Mesothelial cell of epicardium (in vitro differentiated cells): Measurements from ENCODE around the gene NCK1. TPM values are rescaled to one million over a fixed set of nuclear protein-coding genes. Genes with fewer than 3 reads are reported as not detected.
A peak's percentile ranks its signal among the peaks of the same experiment; 100 is the strongest.

Experiments used
- DNase-seq, 2 experiments: peaks; one replicate each; pipeline ENCODE4 v3.0.0; 2021; ENCODE audit warnings: low spot score in 2 of 2; ENCODE audit not compliant: unreplicated experiment in 2 of 2
- H3K27ac Mint-ChIP-seq: 2 replicates; pipeline ENCODE4 v1.8.0; 2021; ENCODE audit warnings: mixed read lengths
- H3K27me3 Mint-ChIP-seq: 2 replicates; pipeline ENCODE4 v1.8.0; 2021; ENCODE audit warnings: low read depth, mixed read lengths
- H3K36me3 Mint-ChIP-seq: 2 replicates; pipeline ENCODE4 v1.8.0; 2021; ENCODE audit warnings: mixed read lengths
- H3K4me1 Mint-ChIP-seq: 2 replicates; pipeline ENCODE4 v1.8.0; 2021; ENCODE audit warnings: mixed read lengths
- H3K4me3 Mint-ChIP-seq: 2 replicates; pipeline ENCODE4 v1.8.0; 2021; ENCODE audit warnings: mild to moderate bottlenecking, moderate library complexity, mixed read lengths
- H3K9me3 Mint-ChIP-seq: 2 replicates; pipeline ENCODE4 v1.8.0; 2021; ENCODE audit warnings: mixed read lengths
- total RNA-seq: library from RNA; stranded (reverse); gene quantifications from 3 replicates; pipeline ENCODE4 v1.2.1, GENCODE V29; 2021
- TF ChIP-seq, protein P1 (sequence below): fragments of 200-600 bp; sonication (generic); IDR thresholded peaks from one replicate; pipeline ENCODE4 v1.5.0; 2021; ENCODE audit warnings: antibody characterized with exemption; ENCODE audit not compliant: unreplicated experiment

NCK1 gene
- total RNA-seq, 1 donor from 2014 or later: 27.9 TPM

- Mint-ChIP-seq H3K9me3 (peaks cover 20% of the 10 kb centered on the region), H3K4me3 (peak overlapping the region; percentile 83), H3K36me3 (peaks cover 3% of the 10 kb centered on the region), H3K27me3 (peaks cover 39% of the 10 kb centered on the region), H3K4me1 (peaks cover 9% of the 10 kb centered on the region), H3K27ac (no peak overlapping the region)
- TF ChIP-seq, protein P1, sequence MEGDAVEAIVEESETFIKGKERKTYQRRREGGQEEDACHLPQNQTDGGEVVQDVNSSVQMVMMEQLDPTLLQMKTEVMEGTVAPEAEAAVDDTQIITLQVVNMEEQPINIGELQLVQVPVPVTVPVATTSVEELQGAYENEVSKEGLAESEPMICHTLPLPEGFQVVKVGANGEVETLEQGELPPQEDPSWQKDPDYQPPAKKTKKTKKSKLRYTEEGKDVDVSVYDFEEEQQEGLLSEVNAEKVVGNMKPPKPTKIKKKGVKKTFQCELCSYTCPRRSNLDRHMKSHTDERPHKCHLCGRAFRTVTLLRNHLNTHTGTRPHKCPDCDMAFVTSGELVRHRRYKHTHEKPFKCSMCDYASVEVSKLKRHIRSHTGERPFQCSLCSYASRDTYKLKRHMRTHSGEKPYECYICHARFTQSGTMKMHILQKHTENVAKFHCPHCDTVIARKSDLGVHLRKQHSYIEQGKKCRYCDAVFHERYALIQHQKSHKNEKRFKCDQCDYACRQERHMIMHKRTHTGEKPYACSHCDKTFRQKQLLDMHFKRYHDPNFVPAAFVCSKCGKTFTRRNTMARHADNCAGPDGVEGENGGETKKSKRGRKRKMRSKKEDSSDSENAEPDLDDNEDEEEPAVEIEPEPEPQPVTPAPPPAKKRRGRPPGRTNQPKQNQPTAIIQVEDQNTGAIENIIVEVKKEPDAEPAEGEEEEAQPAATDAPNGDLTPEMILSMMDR: no peak
- peak; percentile 22 to 54 for DNase-seq
These were observed 42.0 kb upstream of the NCK1 start for GRCh38 chr3:136819731-136820679.

GRCh38 chr3:136831461-136831860 lies 30.5 kb upstream of the NCK1 start:
- no peaks in the 10 kb centered on the region for H3K4me1 Mint-ChIP-seq
- H3K27ac Mint-ChIP-seq: no peak overlapping the region
- no peak for DNase-seq
- TF ChIP-seq, protein P1: no peak
- no peaks in the 10 kb centered on the region for H3K27me3 Mint-ChIP-seq
- H3K9me3 Mint-ChIP-seq: peaks cover 28% of the 10 kb centered on the region
- peaks cover 3% of the 10 kb centered on the region for H3K36me3 Mint-ChIP-seq
- no peak overlapping the region for H3K4me3 Mint-ChIP-seq

- Mint-ChIP-seq H3K27ac (no peak overlapping the region), H3K4me3 (no peak overlapping the region), H3K4me1 (peaks cover 8% of the 10 kb centered on the region), H3K9me3 (peaks cover 7% of the 10 kb centered on the region), H3K27me3 (no peaks in the 10 kb centered on the region), H3K36me3 (no peaks in the 10 kb centered on the region)
- TF ChIP-seq, protein P1: no peak
- DNase-seq: no peak
These were observed 26.8 kb upstream of the NCK1 start for GRCh38 chr3:136835089-136835812.

DNA sequence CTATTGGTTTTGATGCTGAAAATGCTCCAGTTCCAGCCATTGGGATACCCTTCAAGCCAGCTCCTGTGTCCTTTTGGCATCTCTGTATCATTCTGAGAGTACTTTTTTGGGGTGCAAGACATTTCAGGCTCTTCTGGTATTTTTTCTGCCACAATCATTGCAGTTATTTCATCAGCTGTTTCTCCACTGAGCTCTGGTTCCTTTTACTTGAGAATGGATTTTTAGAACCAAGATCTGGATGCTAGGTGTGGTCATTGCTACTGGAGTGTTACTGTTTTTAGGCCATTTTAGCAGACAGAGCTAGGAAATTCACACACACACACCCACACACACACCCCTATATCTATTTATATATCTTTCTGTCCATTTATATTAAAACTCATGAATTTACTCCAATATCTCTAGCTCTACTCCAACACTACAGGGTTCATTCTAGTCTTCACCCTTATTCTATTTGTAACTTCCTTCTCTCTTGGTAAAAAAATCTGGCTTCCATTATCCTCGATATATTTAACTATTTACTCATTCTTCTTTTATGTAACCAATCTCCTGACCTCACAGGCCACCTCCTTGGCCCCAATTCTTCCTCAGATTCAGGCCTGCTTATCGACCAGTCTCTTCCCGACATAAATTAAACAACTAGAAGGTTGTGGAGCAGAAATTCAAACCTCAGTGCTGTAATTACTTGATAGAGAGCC lies 26.0 kb upstream of the NCK1 start:
- H3K4me1 Mint-ChIP-seq: peaks cover 8% of the 10 kb centered on the region
- TF ChIP-seq, protein P1: no peak
- no peaks in the 10 kb centered on the region for H3K36me3 Mint-ChIP-seq
- no peaks in the 10 kb centered on the region for H3K27me3 Mint-ChIP-seq
- H3K27ac Mint-ChIP-seq: no peak overlapping the region
- H3K9me3 Mint-ChIP-seq: peaks cover 4% of the 10 kb centered on the region
- no peak for DNase-seq
- H3K4me3 Mint-ChIP-seq: no peak overlapping the region

- TF ChIP-seq, protein P1: no peak
- DNase-seq: no peak
- H3K27ac Mint-ChIP-seq: no peak overlapping the region
- no peaks in the 10 kb centered on the region for H3K36me3 Mint-ChIP-seq
- no peaks in the 10 kb centered on the region for H3K27me3 Mint-ChIP-seq
- peaks cover 4% of the 10 kb centered on the region for H3K9me3 Mint-ChIP-seq
- peaks cover 8% of the 10 kb centered on the region for H3K4me1 Mint-ChIP-seq
- no peak overlapping the region for H3K4me3 Mint-ChIP-seq
These were observed 25.4 kb upstream of the NCK1 start for GRCh38 chr3:136836511-136837156.
